ENCODE measurements around the gene TIMM10. TPM values are rescaled to one million over a fixed set of nuclear protein-coding genes. Genes with fewer than 3 reads are reported as not detected.

TIMM10 gene, protein sequence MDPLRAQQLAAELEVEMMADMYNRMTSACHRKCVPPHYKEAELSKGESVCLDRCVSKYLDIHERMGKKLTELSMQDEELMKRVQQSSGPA
- 10 to 100 TPM; 86.8 to 90.1 TPM for total RNA-seq

DNA sequence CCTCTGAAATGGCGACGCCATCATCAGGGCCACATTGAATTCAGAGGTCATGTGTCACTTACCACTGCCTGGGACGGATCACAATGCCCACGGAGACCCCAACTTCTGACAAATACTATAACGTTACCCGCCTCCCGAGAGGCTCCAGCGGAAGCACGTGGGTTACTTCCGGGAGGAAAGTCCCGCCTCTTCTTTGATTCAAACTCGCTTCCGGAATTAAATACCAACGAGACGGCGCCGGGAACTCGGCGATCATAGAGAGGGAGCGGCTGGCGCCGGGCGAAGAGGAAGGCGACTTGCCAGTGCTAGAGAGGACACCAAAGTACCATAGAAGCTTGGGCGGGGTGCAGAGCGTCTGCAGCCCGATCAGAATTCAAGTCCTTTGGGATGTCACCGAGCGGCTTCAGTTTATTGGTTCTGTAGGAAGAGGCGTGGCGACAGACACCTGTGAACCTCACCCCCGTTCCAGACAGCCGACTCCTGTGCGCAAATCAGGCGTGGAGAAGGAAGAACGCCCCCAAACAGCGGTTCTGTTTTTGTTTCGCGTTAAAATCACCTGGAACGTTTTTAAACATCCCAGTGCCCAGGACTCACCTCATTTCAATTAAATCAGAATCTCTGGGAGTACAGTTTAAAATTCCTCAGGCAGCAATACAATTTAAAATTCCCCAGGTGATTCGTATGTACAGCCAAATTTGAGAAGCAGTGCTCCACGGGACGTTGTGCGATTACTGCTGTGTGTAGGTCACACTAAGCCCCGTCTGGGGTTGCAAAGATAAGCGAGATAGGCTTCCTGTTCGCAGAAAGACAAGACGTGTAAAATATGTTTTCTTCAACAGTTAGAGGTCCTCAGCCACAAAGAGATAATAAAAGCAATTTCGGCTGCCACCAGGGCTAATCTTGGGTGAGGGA is at the start of gene TIMM10:
TSS of gene TIMM10 (minus strand) at position 159 of the 912 bp plus-strand sequence. CDS start 565 bp downstream, outside the sequence.
- peak within 1 kb of the TSS; percentile 94 to 98 for H3K27ac Mint-ChIP-seq
- DNase-seq (ENCODE audit: low spot score in 2 of 2), result peak; percentile 85 to 87
- H3K36me3 Mint-ChIP-seq, result peaks cover 15 to 21% of the 10 kb centered on the region in 2 donors
- no peaks in the 10 kb centered on the region for H3K9me3 Mint-ChIP-seq
- ATAC-seq, result peak; percentile 88 to 97

DNA sequence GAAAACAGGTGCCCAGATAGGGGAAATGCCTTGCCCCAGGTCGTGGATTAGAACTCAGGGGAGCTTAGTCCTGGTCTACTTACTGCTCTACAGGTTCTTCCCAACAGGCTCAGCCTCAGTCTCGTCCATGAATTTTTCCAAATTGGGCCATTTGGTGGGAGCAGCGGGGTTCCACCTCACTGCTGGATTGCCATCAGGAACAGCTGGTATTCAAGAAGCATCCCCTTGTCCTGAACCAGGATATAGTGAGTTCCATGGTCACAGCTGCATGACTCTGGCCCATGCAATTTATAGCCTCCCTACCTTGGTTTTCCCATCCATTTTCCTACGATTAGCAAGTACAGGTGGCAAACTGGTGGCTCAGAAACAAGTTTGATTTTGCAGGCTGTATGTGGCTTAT is 43.5 kb upstream of the TIMM10 start:
- no peak overlapping the region for H3K27ac Mint-ChIP-seq
- H3K36me3 Mint-ChIP-seq, result no peaks in the 10 kb centered on the region

DNA sequence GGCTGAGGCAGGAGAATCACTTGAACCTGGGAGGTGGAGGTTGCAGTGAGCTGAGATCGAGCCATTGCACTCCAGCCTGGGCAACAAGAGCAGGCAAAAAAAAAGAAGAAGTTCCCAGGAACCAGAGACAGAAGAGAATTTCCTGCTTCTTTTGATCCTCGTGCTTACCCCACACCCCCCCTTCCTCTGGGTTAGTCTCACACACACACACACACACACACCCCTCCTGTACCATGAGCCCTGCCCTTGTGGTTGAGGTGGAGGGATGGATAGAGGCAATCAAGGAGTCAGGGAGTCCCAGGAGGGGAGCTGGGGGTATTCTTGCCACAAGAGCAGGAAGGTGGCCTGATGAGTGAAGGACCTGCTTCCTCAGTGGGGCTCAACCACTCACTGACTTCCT is 41.1 kb upstream of the TIMM10 start:
- ATAC-seq, result no peak
- Mint-ChIP-seq H3K27ac (peak overlapping the region; percentile 36 to 46), H3K36me3 (peaks cover 11 to 13% of the 10 kb centered on the region in 2 donors), H3K9me3 (no peaks in the 10 kb centered on the region)
- DNase-seq (ENCODE audit: low spot score in 2 of 2), result no peak

More for the DNA sequence above, 43.5 kb upstream of the TIMM10 start:
- no peaks in the 10 kb centered on the region for H3K9me3 Mint-ChIP-seq
- ATAC-seq, result no peak
- no peak for DNase-seq (ENCODE audit: low spot score in 2 of 2)

DNA sequence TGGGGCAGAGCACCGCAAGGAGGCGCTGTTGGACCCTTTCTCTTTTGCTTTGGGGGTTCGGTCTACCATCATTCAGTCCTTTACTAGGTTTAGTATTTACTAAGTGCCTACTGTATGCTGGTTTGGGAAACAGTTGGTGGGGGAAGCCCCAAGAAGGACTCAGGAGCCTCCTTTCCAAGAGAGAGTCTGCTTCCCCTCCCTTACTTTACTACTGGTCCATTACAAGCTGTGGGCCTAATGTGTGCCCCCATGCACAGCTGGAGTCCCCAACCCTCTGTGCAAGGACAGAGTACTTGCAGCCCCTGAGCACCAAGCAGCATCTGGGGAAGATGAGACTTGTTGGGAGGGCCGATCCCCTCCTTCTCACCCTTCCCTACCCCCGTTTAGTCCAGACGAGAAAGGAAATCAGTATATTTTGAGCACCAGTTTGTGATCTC is 37.8 kb upstream of the TIMM10 start:
- Mint-ChIP-seq H3K27ac (peak overlapping the region; percentile 97 to 100), H3K9me3 (no peaks in the 10 kb centered on the region), H3K36me3 (peaks cover 22 to 38% of the 10 kb centered on the region in 2 donors)
- ATAC-seq (peak; percentile 46 to 79), DNase-seq (ENCODE audit: low spot score in 2 of 2) (peak; percentile 86 to 96)

DNA sequence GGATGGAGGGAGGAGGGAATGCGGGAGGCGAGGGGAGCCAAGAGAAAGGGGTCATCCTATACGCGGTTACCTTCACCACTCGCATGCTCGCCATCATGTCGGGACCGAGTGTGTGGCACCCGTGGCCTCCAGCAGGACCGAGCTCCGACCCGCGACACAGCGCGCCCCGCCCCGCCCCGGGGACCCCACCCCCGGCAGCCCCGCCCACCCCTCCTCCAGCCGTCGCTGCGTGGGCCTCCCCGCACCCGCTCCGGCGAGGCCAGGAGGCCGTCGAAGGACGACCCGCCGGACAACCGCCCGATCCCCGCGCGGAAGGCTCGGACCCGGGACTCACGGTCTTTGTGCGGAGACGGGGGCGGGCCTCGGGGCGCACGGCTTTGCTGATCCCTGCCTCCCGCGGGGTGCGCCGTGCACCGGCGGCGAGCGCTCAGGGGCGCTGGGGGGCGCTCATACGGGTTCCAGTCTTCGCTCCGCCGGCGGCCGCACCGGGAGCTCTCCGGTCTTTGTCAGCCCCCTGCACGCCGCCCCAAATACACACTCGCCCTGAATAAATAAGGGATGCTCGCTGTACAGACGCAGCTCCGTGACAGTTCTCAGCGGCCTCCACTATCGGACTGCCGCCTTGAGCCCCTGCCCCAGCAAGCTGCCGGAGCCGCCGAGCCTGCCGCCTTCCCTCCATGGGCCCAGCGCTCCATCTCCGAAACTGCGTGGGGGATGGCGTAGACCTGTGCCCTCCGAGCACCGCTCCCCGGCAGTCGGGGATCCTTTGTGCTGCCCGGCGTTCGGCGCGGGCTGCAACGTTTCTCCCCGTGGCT is 37.2 kb upstream of the TIMM10 start, which contains the start of gene UBE2L6:
TSS of gene UBE2L6 (minus strand) at position 158 of the 815 bp plus-strand sequence. CDS start at position 97, 61 bp downstream.
- DNase-seq (ENCODE audit: low spot score in 2 of 2) (peak; percentile 70 to 72), ATAC-seq (peak; percentile 65 to 83)
- H3K36me3 Mint-ChIP-seq, result peaks cover 22 to 38% of the 10 kb centered on the region in 2 donors
- H3K9me3 Mint-ChIP-seq, result no peaks in the 10 kb centered on the region
- peak within 1 kb of the TSS; percentile 100 for H3K27ac Mint-ChIP-seq

DNA sequence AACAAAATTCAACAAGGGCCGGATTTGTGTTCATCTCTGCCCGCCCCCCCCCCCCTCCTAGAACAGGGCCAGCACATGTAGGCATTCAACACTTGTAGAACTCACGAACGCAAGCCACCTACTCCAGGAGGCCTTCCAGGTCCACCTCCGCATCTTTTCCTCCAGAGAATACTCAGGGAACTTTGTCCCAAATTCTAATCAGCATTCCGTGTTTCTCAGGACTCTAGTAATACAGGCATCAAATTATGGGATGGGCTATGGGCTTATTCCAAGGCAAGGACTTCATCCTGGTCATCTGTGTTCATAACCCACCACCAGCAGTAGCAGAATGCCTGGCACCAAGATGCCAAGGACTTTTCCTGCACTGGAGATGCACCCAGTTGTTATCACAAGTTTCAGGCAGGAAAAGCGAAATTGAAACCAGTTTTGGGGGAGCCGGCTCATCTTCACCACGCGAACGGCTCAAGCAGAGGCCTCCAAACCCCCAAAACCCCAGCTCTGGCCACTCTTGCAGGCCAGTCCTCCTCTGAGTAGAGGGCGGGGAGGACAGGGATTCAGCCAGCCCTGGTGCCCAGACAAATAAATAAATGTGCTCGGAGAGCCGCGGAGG is 36.5 kb upstream of the TIMM10 start:
- no peaks in the 10 kb centered on the region for H3K9me3 Mint-ChIP-seq
- ATAC-seq (peak; percentile 6 to 15), DNase-seq (ENCODE audit: low spot score in 2 of 2) (peak in 1 of 2 donors; percentile 65)
- H3K36me3 Mint-ChIP-seq, result peaks cover 22 to 38% of the 10 kb centered on the region in 2 donors
- peak overlapping the region; percentile 100 for H3K27ac Mint-ChIP-seq

DNA sequence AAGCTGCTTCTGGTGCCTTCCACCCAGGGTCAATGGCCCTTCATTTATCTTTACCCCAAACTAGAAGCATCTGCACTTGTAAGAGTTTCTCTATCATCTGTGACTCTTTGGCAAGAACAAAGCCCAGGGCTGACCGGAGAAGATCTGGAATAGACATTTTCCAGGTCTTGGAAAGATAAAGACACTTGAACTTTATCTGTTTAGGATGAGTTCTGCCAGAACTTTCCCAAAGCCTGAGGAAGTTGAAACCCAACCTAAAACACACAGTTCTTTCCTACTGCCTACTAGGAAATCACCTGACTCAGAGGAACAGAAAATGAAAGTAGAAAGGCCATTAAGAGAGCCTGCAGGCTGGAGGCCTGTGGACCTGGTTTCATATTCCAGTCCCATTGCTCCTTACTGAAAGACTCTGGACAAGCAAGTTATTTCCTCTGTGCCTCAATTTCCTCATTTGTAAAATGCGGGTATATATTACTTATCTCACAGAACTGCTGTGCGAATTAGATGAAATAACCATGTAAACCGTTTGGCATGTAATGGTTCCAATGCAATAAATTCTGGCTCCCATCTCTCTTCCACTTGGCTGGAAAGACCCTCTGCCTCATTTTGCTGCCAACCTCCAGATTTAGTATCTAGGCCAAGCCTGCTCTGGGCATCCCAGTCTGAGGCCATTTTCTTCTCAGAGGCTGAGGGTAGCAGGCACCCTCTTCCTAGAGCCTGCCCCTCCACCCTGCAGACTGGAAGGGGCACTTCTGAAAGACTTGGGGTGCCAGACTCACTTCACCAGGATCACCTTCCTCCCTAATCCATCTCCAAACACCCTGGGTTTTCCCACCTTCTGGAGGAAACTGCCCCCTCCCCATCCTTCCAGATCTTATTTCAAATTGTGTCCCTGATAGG is 35.7 kb upstream of the TIMM10 start:
- peaks cover 22 to 39% of the 10 kb centered on the region in 2 donors for H3K36me3 Mint-ChIP-seq
- H3K9me3 Mint-ChIP-seq, result no peaks in the 10 kb centered on the region
- peak in 1 of 2 donors; percentile 35 for DNase-seq (ENCODE audit: low spot score in 2 of 2)
- peak; percentile 40 to 59 for ATAC-seq
- peak overlapping the region; percentile 100 for H3K27ac Mint-ChIP-seq

DNA sequence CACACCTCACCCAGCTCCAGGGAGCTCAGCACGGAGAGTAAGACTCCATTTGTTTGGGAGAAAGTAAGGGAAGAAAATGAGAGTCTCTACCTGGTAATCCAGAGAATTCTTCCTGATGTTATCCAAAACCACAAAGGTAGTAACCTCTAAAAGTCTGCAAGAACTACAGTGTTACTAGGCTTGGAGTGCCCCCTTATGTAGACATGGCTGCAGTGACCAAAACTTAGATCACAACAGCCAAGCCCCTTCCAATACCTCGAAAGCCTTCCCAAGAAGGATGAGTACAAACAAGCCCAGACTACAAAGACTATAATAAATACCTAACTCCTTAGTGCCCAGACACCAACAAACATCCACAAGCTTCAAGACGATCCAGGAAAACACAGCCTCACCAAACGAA is 32.0 kb upstream of the TIMM10 start:
- H3K27ac Mint-ChIP-seq, result no peak overlapping the region
- H3K9me3 Mint-ChIP-seq, result no peaks in the 10 kb centered on the region
- ATAC-seq (no peak), DNase-seq (ENCODE audit: low spot score in 2 of 2) (no peak)
- H3K36me3 Mint-ChIP-seq, result peaks cover 17 to 44% of the 10 kb centered on the region in 2 donors

DNA sequence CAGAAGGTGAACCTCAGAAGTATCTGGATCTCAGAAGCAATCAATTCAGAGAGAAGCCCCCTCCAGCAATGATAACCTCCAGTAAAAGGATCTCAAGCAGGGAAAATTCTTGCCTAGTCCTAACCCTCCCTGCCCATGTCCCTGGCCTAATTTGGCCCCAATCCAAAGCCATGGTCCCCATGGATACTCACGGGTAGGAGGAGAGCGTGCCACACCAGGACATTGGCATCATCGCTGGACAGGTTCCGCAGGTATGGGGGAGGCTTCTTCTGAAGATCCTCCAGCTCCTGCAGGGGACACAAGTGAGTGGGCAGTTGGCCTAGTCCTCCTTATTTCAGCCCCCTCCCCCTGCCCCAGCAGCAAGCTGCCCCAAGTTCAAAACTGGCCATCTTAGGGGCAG is 29.6 kb upstream of the TIMM10 start:
- H3K27ac Mint-ChIP-seq, result no peak overlapping the region
- H3K36me3 Mint-ChIP-seq, result peaks cover 0 to 27% of the 10 kb centered on the region in 2 donors
- DNase-seq (ENCODE audit: low spot score in 2 of 2) (no peak), ATAC-seq (no peak)
- no peaks in the 10 kb centered on the region for H3K9me3 Mint-ChIP-seq

DNA sequence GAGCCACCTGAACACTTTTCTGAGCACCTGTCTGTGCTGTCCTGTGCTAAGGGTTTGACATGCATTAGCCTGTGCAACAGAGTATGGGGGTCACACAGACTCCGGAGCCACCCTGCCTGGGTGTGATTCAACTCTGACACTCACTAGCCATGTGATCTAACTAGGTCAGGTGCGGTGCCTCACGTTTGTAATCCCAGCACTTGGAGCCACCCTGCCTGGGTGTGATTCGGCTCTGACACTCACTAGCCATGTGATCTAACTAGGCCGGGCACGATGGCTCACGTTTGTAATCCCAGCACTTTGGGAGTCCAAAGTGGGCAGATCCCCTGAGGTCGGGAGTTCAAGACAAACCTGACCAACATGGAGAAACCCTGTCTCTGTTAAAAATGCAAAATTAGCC is 25.5 kb upstream of the TIMM10 start:
- DNase-seq (ENCODE audit: low spot score in 2 of 2) (no peak), ATAC-seq (no peak)
- Mint-ChIP-seq H3K36me3 (peaks cover 0 to 8% of the 10 kb centered on the region in 2 donors), H3K27ac (no peak overlapping the region), H3K9me3 (no peaks in the 10 kb centered on the region)

DNA sequence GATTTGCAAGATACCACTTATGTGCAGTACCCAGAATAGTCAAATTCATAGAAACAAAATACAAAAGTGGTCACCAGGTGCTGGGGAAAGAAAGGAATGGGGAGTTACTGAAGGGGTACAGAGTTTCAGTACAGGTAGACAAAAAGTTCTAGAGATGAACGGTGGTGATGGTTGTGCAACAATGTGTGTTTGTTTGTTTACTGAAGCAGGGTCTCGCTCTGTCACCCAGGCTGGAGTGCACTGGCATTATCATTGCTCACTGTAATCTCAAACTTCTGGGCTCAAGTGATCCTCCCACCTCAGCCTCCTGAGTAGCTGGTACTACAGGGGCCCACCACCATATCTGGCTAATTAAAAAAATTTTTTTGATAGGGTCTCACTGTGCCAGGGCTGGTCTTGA is 24.8 kb upstream of the TIMM10 start:
- Mint-ChIP-seq H3K36me3 (peaks cover 0 to 7% of the 10 kb centered on the region in 2 donors), H3K27ac (peak overlapping the region in 1 of 2 donors; percentile 23), H3K9me3 (no peaks in the 10 kb centered on the region)
- ATAC-seq (no peak), DNase-seq (ENCODE audit: low spot score in 2 of 2) (no peak)

DNA sequence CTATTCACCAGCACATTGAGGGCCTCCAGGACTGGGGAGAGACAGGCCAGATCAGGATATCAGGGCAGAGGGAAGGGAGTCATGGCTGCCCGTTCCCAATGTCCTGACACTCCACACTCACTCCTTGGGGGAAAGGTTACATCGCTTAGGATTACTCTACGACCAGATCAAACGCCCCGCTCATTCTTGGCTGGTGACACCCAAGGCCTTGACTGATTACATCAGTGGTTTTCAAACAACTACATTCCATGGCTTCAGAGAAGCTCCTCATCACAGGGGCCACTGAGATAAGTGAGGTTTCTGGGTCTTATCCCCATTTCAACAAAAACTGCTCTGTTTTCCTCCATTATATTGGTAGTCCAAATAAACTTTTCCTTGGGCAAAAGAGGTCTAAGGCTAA is 21.9 kb upstream of the TIMM10 start:
- no peak for ATAC-seq
- Mint-ChIP-seq H3K27ac (peak overlapping the region in 1 of 2 donors; percentile 44), H3K36me3 (peaks cover 0 to 14% of the 10 kb centered on the region in 2 donors), H3K9me3 (no peaks in the 10 kb centered on the region)
- no peak for DNase-seq (ENCODE audit: low spot score in 2 of 2)

DNA sequence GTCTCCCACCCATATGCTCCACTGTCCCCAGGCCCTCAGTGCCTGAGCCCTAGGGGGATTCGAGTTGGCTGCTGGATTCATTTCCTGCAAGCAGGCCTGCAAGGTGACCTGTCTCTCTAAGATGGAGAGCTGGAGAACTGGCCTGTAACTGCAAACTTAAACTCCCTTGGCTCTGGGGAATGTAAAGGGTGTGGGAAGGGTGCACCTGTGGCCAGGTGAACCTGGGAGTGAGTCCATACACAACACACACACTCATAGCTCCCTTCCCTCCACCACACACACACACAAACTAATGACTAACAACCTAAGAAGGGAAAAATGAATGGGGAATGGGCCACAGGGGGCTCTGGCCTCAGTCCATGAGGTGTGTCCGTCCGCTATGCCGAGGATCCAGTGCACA is 21.4 kb upstream of the TIMM10 start:
- no peak for ATAC-seq
- no peak for DNase-seq (ENCODE audit: low spot score in 2 of 2)
- H3K9me3 Mint-ChIP-seq, result no peaks in the 10 kb centered on the region
- H3K27ac Mint-ChIP-seq, result peak overlapping the region in 1 of 2 donors; percentile 24
- H3K36me3 Mint-ChIP-seq, result peaks cover 0 to 14% of the 10 kb centered on the region in 2 donors

DNA sequence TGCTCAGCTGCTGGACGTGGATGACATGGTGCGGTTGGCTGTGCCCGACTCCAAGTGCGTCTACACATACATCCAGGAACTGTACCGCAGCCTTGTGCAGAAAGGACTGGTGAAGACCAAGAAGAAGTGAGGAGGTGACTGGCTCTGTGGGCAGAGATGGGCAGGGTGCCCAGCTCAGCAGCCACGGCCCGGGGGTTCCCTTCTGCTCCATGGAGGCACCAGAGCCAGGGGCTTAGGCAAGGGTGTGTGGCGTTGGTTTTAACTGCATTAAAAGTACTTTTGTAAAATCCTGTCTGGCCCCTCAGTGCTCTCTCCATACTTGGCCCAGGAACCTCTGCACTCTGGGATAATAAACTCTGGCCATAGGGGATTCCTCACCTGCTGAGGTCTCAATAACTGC is 19.4 kb upstream of the TIMM10 start:
- DNase-seq (ENCODE audit: low spot score in 2 of 2) (no peak), ATAC-seq (no peak)
- Mint-ChIP-seq H3K36me3 (peaks cover 0 to 14% of the 10 kb centered on the region in 2 donors), H3K9me3 (no peaks in the 10 kb centered on the region), H3K27ac (no peak overlapping the region)

DNA sequence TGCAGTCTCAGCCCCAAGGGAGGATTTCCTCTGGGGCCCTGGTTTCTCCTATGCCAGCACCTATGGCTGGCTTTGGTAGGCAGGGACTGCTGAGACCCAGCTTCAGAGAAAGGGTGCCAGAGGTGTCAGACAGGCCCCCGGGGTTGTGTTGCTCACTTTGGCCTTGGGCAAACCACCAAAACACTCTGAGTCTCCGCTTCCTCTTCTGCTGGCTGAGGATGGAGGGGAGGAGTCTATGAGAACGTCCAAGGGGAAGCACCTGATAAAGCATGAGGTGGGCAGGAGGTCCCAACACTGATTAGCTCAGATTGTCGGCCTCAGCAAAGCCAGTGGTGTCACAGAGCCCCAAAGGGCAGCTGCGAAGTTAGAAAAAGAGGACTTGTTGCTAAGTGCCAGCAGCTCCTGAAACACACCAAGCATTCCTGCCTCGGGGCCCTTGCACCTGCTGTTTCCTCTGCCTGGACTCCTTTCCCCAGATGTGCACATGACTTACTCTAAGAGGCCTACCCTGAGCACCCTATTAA is 17.4 kb upstream of the TIMM10 start:
- Mint-ChIP-seq H3K27ac (peak overlapping the region; percentile 36 to 82), H3K9me3 (no peaks in the 10 kb centered on the region), H3K36me3 (peaks cover 0 to 14% of the 10 kb centered on the region in 2 donors)
- DNase-seq (ENCODE audit: low spot score in 2 of 2), result no peak
- peak; percentile 28 to 54 for ATAC-seq

Data from activated naive CD4-positive, alpha-beta T cell treated with anti-CD3 and anti-CD28 coated beads, Interleukin-2, amount 50 U/mL, for 72 hours (primary cell).